Stimulated activated naive B cell treated with anti-CD40 and anti-IgM and Interleukin-4, amounts not matched to agents 10 μg/mL and 1 μg/mL and 100 μg/mL, for 72 hours (primary cell): Measurements from ENCODE around the gene LMBR1.
A peak's percentile ranks its signal among the peaks of the same experiment; 100 is the strongest.
"Not testable (repeated sequence)": the region's sequence is repeated elsewhere in the genome, so short reads cannot be mapped to it uniquely, and the experiment has no call there.

Experiments
- ATAC-seq, 2 donors: fragments of 150-1000 bp; cut with Tn5 transposase; replicated peaks; 2 replicates each; pipeline ENCODE4 v1.10.0; 2021; ENCODE audit warnings: moderate library complexity in 1 of 2
- DNase-seq: peaks from one replicate; pipeline ENCODE4 v3.0.0; 2021
- H3K27ac Mint-ChIP-seq: one replicate; pipeline ENCODE4 v1.8.0; 2022; ENCODE audit warnings: mild to moderate bottlenecking, mixed read lengths
- H3K27me3 Mint-ChIP-seq, 2 donors: one replicate each; pipeline ENCODE4 v1.8.0; 2022; ENCODE audit warnings: mixed read lengths in 2 of 2
- H3K36me3 Mint-ChIP-seq, 2 donors: one replicate each; pipeline ENCODE4 v1.8.0; 2022; ENCODE audit warnings: mixed read lengths in 2 of 2, mild to moderate bottlenecking in 1 of 2
- H3K4me1 Mint-ChIP-seq, 2 donors: one replicate each; pipeline ENCODE4 v1.8.0; 2022; ENCODE audit warnings: mixed read lengths in 2 of 2, mild to moderate bottlenecking in 1 of 2
- H3K4me3 Mint-ChIP-seq, 2 donors: one replicate each; pipeline ENCODE4 v1.8.0; 2022; ENCODE audit warnings: mild to moderate bottlenecking in 2 of 2, mixed read lengths in 2 of 2, moderate library complexity in 1 of 2
- H3K9me3 Mint-ChIP-seq, 2 donors: one replicate each; pipeline ENCODE4 v1.8.0; 2022; ENCODE audit warnings: mixed read lengths in 2 of 2, mild to moderate bottlenecking in 1 of 2

Gene LMBR1

GRCh38 chr7:156639426-156640256, 253.3 kb downstream of the LMBR1 start:
- peaks cover 6 to 7% of the 10 kb centered on the region in 2 donors for H3K9me3 Mint-ChIP-seq
- H3K4me3 Mint-ChIP-seq, result peak overlapping the region; percentile 89 to 94
- peak overlapping the region; percentile 95 for H3K27ac Mint-ChIP-seq
- H3K4me1 Mint-ChIP-seq, result peaks cover 10 to 35% of the 10 kb centered on the region in 2 donors
- H3K27me3 Mint-ChIP-seq, result peaks cover 0 to 4% of the 10 kb centered on the region in 2 donors
- H3K36me3 Mint-ChIP-seq, result peaks cover 8 to 22% of the 10 kb centered on the region in 2 donors
- peak; percentile 3 for DNase-seq
- ATAC-seq, result peak in 1 of 2 donors; percentile 21

- Mint-ChIP-seq H3K4me1 (peaks cover 10 to 35% of the 10 kb centered on the region in 2 donors), H3K4me3 (peak overlapping the region in 1 of 2 donors; percentile 12), H3K27me3 (peaks cover 0 to 4% of the 10 kb centered on the region in 2 donors), H3K36me3 (peaks cover 8 to 22% of the 10 kb centered on the region in 2 donors), H3K27ac (no peak overlapping the region), H3K9me3 (peaks cover 6 to 7% of the 10 kb centered on the region in 2 donors)
- DNase-seq (no peak), ATAC-seq (no peak)
These were observed 254.4 kb downstream of the LMBR1 start for GRCh38 chr7:156638443-156639077.

- H3K36me3 Mint-ChIP-seq, result peaks cover 9 to 22% of the 10 kb centered on the region in 2 donors
- not testable (repeated sequence) for H3K4me3 Mint-ChIP-seq, ATAC-seq, H3K27ac Mint-ChIP-seq, H3K27me3 Mint-ChIP-seq, H3K9me3 Mint-ChIP-seq, DNase-seq
- peaks cover 10 to 35% of the 10 kb centered on the region in 2 donors for H3K4me1 Mint-ChIP-seq
These were observed 255.9 kb downstream of the LMBR1 start for GRCh38 chr7:156637093-156637492.

GRCh38 chr7:156635529-156636385, 257.2 kb downstream of the LMBR1 start:
- no peak for DNase-seq
- Mint-ChIP-seq H3K9me3 (peaks cover 6 to 7% of the 10 kb centered on the region in 2 donors), H3K27me3 (no peaks in the 10 kb centered on the region), H3K4me1 (peaks cover 10 to 35% of the 10 kb centered on the region in 2 donors), H3K27ac (no peak overlapping the region), H3K36me3 (peaks cover 9 to 22% of the 10 kb centered on the region in 2 donors), H3K4me3 (no peak overlapping the region)
- ATAC-seq, result no peak

GRCh38 chr7:156634117-156634516, 258.9 kb downstream of the LMBR1 start:
- Mint-ChIP-seq H3K4me1 (peaks cover 4 to 26% of the 10 kb centered on the region in 2 donors), H3K27ac (no peak overlapping the region), H3K27me3 (no peaks in the 10 kb centered on the region), H3K4me3 (no peak overlapping the region), H3K9me3 (peaks cover 2 to 6% of the 10 kb centered on the region in 2 donors), H3K36me3 (peaks cover 6 to 23% of the 10 kb centered on the region in 2 donors)
- DNase-seq (no peak), ATAC-seq (no peak)

GRCh38 chr7:156629873-156630272, 263.1 kb downstream of the LMBR1 start:
- H3K27me3 Mint-ChIP-seq, result no peaks in the 10 kb centered on the region
- no peak for ATAC-seq

GRCh38 chr7:156628562-156628961, 264.4 kb downstream of the LMBR1 start:
- H3K36me3 Mint-ChIP-seq, result peaks cover 4 to 18% of the 10 kb centered on the region in 2 donors

More at GRCh38 chr7:156629873-156630272, 263.1 kb downstream of the LMBR1 start:
- no peak for DNase-seq
- Mint-ChIP-seq H3K36me3 (peaks cover 4 to 18% of the 10 kb centered on the region in 2 donors), H3K9me3 (peaks cover 12% of the 10 kb centered on the region in 2 donors), H3K4me1 (no peaks in the 10 kb centered on the region), H3K27ac (no peak overlapping the region), H3K4me3 (no peak overlapping the region)

More at GRCh38 chr7:156628562-156628961, 264.4 kb downstream of the LMBR1 start:
- H3K4me3 Mint-ChIP-seq, result no peak overlapping the region
- ATAC-seq (no peak), DNase-seq (no peak)
- H3K9me3 Mint-ChIP-seq, result peaks cover 12% of the 10 kb centered on the region in 2 donors
- H3K4me1 Mint-ChIP-seq, result no peaks in the 10 kb centered on the region
- H3K27ac Mint-ChIP-seq, result no peak overlapping the region
- H3K27me3 Mint-ChIP-seq, result peaks cover 5% of the 10 kb centered on the region in 2 donors
